ENCODE data around the gene PHF21A.
"Not testable (repeated sequence)": the region's sequence is repeated elsewhere in the genome, so short reads cannot be mapped to it uniquely, and the experiment has no call there.

The PHF21A gene

DNA sequence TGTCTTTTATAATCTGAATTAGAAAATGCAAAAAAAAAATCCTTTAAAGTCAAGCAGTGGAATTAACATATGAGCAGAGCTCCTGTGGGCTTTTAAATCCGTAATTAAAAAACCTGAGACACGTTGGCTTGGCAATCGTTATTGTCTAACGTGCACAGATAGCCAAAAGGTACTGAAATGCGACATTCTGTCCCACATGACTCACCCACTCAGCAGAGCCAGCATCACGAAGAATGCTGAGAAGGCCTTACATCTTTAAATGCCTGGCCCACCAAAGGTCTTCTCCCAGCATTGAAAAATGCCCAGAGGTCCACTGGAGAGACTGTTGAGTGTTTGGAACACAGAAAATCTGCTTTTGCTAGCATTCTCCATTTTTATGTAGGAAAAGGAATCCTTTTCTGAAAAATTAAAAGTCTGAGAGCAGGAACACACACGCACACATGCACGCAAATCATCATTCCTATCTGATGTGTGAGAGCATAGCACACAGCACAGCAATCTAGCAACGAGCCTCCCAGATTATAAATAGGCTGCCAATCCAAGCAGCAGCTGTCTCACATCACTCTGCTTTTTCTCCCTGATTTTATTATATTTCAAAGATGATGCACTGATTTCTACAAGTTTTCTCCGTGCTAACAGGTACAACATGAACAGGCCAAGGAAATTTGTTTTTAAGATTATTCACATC is 94.5 kb downstream of the PHF21A start:
- peak in 1 of 14 donors; percentile 39 for DNase-seq

- DNase-seq: no peak
Observed at GRCh38 chr11:46020084-46020599, 101.1 kb downstream of the PHF21A start.

GRCh38 chr11:46018651-46019050 is 102.6 kb downstream of the PHF21A start:
- DNase-seq: no peak

DNA sequence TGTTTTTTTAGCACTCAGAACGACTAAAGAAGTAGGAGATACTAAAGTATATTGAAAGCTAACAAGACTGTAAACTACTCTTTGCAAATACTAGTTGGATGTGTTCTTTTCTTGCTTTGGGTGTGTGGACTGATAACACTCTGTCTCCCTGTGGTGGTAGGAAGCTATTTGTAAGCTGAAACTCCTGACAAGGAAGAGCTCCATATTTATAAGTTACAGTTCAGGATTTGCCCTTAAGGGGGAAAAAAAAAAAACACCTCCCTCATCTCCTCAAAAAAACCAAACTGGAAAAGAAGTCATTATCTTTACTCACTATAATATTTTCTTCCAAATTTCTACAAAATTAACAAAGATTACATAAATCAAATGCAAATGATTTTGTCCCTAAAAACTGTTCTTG is 103.9 kb downstream of the PHF21A start:
- DNase-seq: no peak

- no peak for DNase-seq
Observed at GRCh38 chr11:46015941-46016340, 105.3 kb downstream of the PHF21A start.

DNA sequence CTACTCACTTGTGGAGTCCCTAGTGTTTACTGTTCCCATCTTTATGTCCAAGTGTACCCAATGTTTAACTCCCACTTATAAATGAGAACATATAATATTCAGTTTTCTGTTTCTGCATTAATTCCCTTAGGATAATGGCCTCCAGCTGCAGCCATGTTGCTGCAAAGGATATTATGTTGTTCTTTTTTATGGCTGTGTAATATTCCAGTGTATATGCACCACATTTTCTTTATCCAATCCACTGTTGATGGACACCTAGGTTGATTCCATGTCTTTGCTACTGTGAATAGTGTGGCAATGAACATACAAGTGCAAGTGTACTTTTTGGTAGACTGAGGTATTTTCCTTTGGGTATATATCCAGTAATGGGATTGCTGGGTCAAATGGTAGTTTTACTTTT is 107.1 kb downstream of the PHF21A start:
- DNase-seq: not testable (repeated sequence)

DNA sequence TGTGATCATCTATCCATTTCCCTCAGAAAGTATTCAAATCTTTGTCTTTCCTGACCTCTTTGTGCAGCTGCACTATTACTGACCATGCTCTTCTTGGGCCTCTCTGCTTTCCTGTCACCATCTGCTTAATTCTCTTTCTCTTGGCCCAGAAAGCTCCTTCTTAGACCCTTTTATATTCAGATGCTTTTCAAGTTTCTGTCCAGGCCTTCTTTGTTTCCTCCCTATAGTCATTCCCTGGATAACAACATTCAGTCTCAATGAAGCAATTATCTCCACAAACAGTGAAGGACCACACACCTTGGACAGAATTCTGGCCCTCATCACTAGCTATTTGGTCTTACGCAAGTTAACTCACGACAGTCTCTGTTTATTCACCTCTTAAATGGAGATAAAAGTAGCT is 109.1 kb downstream of the PHF21A start:
- DNase-seq: no peak

- no peak for DNase-seq
Observed at GRCh38 chr11:46010100-46010499, 111.2 kb downstream of the PHF21A start.

DNA sequence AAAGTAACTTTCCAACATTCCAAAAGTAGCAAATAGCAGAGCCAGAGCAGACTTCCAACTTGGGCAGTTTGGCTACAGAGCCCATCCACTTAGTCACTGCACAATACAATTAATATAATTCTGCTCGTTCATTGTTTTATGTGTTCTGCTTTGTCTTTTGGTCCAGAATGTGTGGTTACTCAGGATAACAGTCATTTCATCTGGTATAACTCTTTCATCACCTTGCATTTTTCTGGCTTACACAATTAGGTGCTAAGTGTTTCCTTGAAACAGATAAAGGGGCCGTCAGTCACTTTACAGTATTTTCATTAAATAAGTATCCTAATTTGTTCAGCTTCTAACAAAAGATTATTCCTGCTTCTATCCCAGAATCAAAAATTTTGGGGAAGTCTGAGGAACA is 111.6 kb downstream of the PHF21A start:
- DNase-seq: no peak

DNA sequence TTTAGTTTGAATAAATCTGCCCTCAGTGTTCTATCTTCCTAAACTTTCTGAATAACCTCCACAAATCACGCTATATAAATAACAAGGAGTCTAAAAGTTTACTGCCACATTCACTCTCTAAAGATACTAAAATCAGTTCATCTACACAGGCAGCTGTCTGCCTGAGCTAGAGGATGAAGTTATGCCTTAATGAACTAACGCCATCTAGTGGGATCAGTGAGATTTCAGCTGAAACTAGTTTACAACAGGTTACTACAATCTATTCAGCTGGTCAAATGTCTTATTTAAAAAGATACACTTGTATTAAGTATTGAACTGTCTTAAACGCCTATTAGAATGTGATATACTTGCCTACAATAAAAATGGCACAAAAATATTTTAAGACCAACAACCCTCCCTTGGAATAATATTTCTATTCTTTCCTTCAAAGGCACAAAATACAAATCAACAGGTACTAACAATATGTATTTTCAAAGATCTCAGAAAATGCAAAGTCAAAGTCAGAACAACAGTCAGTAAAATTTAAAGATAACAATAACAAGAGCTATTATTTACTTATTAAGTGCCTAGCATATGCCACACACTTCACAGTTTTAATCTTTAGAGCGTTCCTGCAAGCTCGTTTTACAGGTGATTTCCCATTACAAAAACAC is 114.7 kb downstream of the PHF21A start:
- peak in 2 of 14 donors; percentile 6 to 60 for DNase-seq

- no peak for DNase-seq
Observed at GRCh38 chr11:46003572-46003971, 117.7 kb downstream of the PHF21A start.

GRCh38 chr11:46002189-46002588 is 119.1 kb downstream of the PHF21A start:
- DNase-seq: no peak

GRCh38 chr11:46001448-46001914 is 119.8 kb downstream of the PHF21A start:
- no peak for DNase-seq

DNA sequence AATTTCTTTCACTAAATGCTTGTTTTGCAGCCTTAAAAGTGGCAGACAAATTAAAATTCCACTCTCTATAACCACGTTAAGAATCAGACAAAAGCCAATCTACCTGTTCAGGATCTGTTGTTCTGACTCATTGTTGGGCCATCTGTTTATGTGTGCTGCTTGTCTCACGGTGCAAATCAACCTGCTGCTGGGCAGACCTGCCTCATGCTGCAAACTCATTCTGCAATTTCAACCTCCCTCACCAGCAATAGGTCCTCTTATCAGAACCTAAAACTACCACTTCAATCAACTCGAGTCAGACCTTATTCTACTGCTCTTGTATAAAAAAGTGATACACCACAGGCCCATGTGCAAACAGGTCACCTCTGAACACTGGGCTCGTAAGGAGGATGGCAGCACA is 123.7 kb downstream of the PHF21A start:
- DNase-seq: peak in 1 of 14 donors; percentile 86

- no peak for DNase-seq
Observed at GRCh38 chr11:45995342-45995734, 125.9 kb downstream of the PHF21A start.

GRCh38 chr11:45994371-45995341 is 126.6 kb downstream of the PHF21A start:
- no peak for DNase-seq

DNA sequence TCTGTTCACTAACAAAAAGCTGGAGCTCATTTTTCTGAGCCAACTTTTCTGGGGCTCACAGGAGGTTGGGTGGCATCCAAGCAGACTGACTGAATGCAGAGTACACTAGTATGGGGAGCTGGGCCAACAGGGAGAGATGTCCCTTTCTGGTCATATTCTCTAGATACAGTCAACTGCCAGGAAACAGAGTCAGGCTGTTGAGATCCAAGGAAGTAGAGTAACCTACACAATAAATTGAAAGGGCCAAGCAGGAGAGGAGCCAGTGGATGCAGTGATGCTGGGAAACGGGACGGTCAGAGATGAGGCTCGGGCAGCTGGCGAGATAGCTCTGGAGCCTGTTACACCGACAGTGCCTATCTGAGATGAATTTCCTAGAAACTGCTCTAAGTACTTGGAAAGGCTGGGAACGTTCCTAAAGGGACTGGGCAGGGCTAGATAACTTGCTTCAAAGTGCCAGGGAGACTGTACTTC is 127.7 kb downstream of the PHF21A start:
- DNase-seq: peak in 11 of 14 donors; percentile 35 to 91 (median 59)

DNA sequence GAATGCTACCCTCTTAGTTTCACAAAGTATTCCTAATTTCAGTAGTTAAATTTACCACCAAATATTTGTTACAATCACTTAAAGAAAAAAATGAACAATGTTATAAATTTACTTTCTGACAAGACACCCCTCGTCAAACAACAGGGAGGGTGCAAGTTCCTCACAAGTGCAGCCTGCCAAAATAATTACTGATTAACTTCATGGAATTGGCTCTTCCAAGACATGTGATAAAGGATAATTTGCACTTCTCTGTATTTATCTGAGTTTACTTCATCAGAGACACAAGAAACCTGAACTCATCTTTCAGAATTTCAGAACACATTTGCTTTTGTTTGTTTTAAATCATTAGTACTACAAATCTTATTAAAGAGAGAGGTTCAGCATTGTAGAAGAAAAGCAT is 132.3 kb downstream of the PHF21A start:
- no peak for DNase-seq

- no peak for DNase-seq
Observed at GRCh38 chr11:45985212-45985611, 136.0 kb downstream of the PHF21A start.

DNA sequence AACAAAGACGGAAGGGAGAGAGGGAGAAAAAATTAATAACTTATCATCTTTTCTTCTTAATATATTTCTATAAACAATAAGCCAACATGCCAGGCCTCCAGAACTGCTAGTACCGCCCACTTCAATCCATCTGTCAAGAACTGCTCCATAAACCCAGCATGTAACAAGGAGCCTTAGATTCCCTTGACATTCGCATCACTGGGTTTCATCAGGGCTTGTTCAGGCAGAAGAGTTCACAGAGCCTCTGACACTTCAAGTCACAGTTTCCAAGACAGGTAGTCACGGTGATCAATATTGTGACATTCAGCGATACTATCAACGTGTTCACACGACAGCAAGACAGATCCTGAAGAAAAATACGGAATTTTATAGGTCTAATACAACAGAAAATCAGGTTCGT is 137.1 kb downstream of the PHF21A start:
- DNase-seq: peak in 1 of 14 donors; percentile 73

DNA sequence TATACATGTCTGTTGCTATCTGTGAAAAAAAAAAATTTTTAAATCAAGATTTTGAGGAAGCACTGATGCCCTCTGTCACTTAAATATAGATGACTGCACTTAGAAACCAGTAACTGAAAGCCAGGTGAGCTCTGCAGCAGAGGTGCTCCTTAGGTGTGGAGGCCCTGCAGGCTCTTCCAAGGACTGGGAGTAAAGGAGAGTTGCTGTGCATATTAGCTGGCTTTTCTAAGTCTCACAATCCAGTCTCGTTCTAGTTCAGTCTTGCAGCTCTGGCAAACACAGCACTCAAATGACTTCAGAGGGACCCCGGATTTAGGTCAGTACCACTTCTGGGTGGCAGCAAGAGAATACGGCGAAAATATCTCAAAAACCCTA is 137.8 kb downstream of the PHF21A start:
- DNase-seq: peak in 1 of 14 donors; percentile 74

DNA sequence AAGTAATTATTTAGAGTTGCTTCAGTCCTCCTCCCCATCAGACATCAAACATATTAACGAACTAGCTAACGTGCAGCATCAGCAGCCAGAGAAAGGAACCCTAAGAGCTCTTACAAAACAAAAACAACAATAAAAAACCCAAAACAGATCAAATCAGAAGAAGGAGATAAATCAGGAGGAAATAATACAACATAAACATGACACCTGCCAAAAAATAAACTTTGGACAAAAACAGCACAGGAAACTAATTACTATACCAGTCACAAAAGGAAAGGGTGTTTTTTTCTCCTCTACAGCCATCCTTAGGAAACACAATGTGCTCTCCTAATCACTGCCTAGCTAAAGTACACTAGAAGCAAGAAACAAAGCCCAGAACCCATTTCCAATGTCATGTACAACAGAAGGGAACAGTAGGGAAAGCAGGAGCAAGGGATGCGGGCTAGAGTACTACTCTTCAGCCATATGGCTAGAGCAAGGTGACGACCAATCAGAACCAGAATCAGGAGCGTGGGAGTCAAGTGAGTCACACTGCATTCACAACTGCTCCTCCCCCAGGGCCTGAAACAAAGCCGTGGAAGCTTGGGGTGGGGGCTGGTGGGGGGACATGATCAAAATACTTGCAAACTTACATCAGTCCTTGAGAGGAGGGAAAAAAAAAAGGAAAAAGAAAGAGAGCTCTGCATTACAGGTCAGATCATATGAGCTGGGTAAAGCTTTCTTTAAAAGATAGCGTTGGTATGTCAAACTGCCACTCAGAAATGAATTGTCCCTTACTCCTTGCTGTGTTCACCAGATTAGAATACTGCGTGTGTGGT is 138.4 kb downstream of the PHF21A start:
- peak in 4 of 14 donors; percentile 12 to 87 (median 32) for DNase-seq
